Measurements from ENCODE around the gene TAPT1. TPM values are rescaled to one million over a fixed set of nuclear protein-coding genes. Genes with fewer than 3 reads are reported as not detected.

TAPT1 gene
- 15.9 and 16.4 TPM in 2 replicates for total RNA-seq

GRCh38 chr4:16225863-16226815 is at the start of gene TAPT1:
Gene TAPT1, minus strand, starts transcription at chr4:16226471. Its CDS starts 14 bp downstream, at chr4:16226457.

Other genes starting within 250 kb of the TAPT1 start
- gene PROM1, start 142.4 kb downstream of the TAPT1 start, total RNA-seq, result under 0.01 TPM in 1 of 2 replicates, not detected in the other

All from smooth muscle cell of bladder (primary cell).